Vagina (tissue), 2 donors: ENCODE data around the gene SLC22A17. TPM values are rescaled to one million over a fixed set of nuclear protein-coding genes. Genes with fewer than 3 reads are reported as not detected.

Source experiments
- DNase-seq, 2 donors: peaks; one replicate each; pipeline ENCODE4 v3.0.0-alpha.2; 2017; ENCODE audit errors: extremely low spot score in 2 of 2
- H3K27ac ChIP-seq: fragments of 200-600 bp; sonication (generic); one replicate; pipeline ENCODE4 v1.5.1; 2019
- H3K27me3 ChIP-seq: fragments of 200-600 bp; sonication (generic); one replicate; pipeline ENCODE4 v1.5.1; 2019
- H3K36me3 ChIP-seq, 2 donors: fragments of 200-600 bp; sonication (generic); one replicate each; pipeline ENCODE4 v1.5.1; 2017 to 2019
- H3K4me1 ChIP-seq: fragments of 200-600 bp; sonication (generic); one replicate; pipeline ENCODE4 v1.5.1; 2019
- H3K4me3 ChIP-seq, 2 donors: fragments of 200-600 bp; sonication (generic); 1 replicate in 1 of 2; 2 replicates in 1 of 2; pipeline ENCODE4 v1.5.1; 2016 to 2019
- H3K9me3 ChIP-seq: fragments of 200-600 bp; sonication (generic); one replicate; pipeline ENCODE4 v1.5.1; 2019
- CTCF ChIP-seq, 3 experiments: fragments of 450-650 bp in 2 of 3; fragments of 200-600 bp in 1 of 3; sonication (generic) in 1 of 3; IDR thresholded peaks; one replicate each; pipeline ENCODE4 v1.5.1; 2017 to 2019; ENCODE audit warnings: antibody characterized with exemption in 3 of 3, mild to moderate bottlenecking in 2 of 3, moderate library complexity in 2 of 3
- POLR2A ChIP-seq, 2 donors: fragments of 450-650 bp; IDR thresholded peaks; one replicate each; pipeline ENCODE4 v1.6.1; 2017; ENCODE audit warnings: antibody characterized with exemption in 2 of 2, mild to moderate bottlenecking in 2 of 2, moderate library complexity in 2 of 2
- POLR2AphosphoS5 ChIP-seq, 2 donors: sonication (generic); formaldehyde crosslinking; IDR thresholded peaks; one replicate each; pipeline ENCODE4 v1.9.0; 2017; ENCODE audit warnings: antibody characterized with exemption in 2 of 2, mild to moderate bottlenecking in 2 of 2, low read depth in 1 of 2; ENCODE audit not compliant: insufficient read depth in 1 of 2
- intact Hi-C: fragments of 100-400 bp; cut with DNase I; formaldehyde crosslinking; loops from one replicate; pipeline ENCODE4 v1.15.1; 2023
- total RNA-seq: library from RNA; depleted of rRNA; stranded (reverse); fragments of >200 nt; gene quantifications from one replicate; pipeline ENCODE4 v1.2.3, GENCODE V29; 2016

The SLC22A17 gene
- total RNA-seq, 1 donor from 2014 or later: 37.8 TPM

- H3K27me3 ChIP-seq: no peaks in the 10 kb centered on the region
- peak overlapping the region; percentile 97 for H3K27ac ChIP-seq
- no peak for DNase-seq
- H3K36me3 ChIP-seq: no peaks in the 10 kb centered on the region
- H3K4me1 ChIP-seq: peaks cover 44% of the 10 kb centered on the region
- intact Hi-C loops: no loop called here
- H3K4me3 ChIP-seq: peak overlapping the region; percentile 51 to 69
- peak in 1 of 2 donors; percentile 66 for TF ChIP-seq POLR2AphosphoS5 (IDR thresholded peaks at IDR 0.05; ENCODE audit: insufficient read depth in 1 of 2, low read depth in 1 of 2)
- TF ChIP-seq POLR2A (IDR thresholded peaks at IDR 0.05): peak in 1 of 2 donors; percentile 46
- no peak for TF ChIP-seq CTCF (IDR thresholded peaks at IDR 0.05)
- H3K9me3 ChIP-seq: no peaks in the 10 kb centered on the region
These were observed 13.8 kb upstream of the SLC22A17 start for GRCh38 chr14:23366426-23366921.

- peak overlapping the region; percentile 51 to 69 for H3K4me3 ChIP-seq
- H3K27me3 ChIP-seq: no peaks in the 10 kb centered on the region
- DNase-seq: no peak
- TF ChIP-seq CTCF (IDR thresholded peaks at IDR 0.05): no peak
- peak in 1 of 2 donors; percentile 88 for TF ChIP-seq POLR2A (IDR thresholded peaks at IDR 0.05)
- TF ChIP-seq POLR2AphosphoS5 (IDR thresholded peaks at IDR 0.05; ENCODE audit: insufficient read depth in 1 of 2, low read depth in 1 of 2): peak; percentile 19 to 90
- intact Hi-C loops: no loop called here
- peaks cover 50% of the 10 kb centered on the region for H3K4me1 ChIP-seq
- H3K36me3 ChIP-seq: no peaks in the 10 kb centered on the region
- H3K9me3 ChIP-seq: no peaks in the 10 kb centered on the region
- peak overlapping the region; percentile 97 for H3K27ac ChIP-seq
These were observed 13.2 kb upstream of the SLC22A17 start for GRCh38 chr14:23365732-23366425.

GRCh38 chr14:23365036-23365731 is 12.5 kb upstream of the SLC22A17 start, which contains the start of gene EFS:
Gene EFS, minus strand, starts transcription at chr14:23365172. Its CDS starts 147 bp downstream, at chr14:23365025.
- no peaks in the 10 kb centered on the region for H3K9me3 ChIP-seq
- H3K4me1 ChIP-seq: peaks cover 56% of the 10 kb centered on the region
- DNase-seq: no peak
- H3K27me3 ChIP-seq: no peaks in the 10 kb centered on the region
- peak within 1 kb of the TSS; percentile 97 for H3K27ac ChIP-seq
- peak within 1 kb of the TSS; percentile 51 to 69 for H3K4me3 ChIP-seq
- TF ChIP-seq POLR2AphosphoS5 (IDR thresholded peaks at IDR 0.05; ENCODE audit: insufficient read depth in 1 of 2, low read depth in 1 of 2): peak in 1 of 2 donors; percentile 36
- no peak for TF ChIP-seq CTCF (IDR thresholded peaks at IDR 0.05)
- TF ChIP-seq POLR2A (IDR thresholded peaks at IDR 0.05): peak in 1 of 2 donors; percentile 28
- intact Hi-C loops: no loop called here
- H3K36me3 ChIP-seq: peaks cover 0 to 5% of the 10 kb centered on the region in 2 donors

- intact Hi-C loops: no loop called here
These were observed 11.7 kb upstream of the SLC22A17 start for GRCh38 chr14:23364164-23365035.

More at GRCh38 chr14:23364164-23365035, 11.7 kb upstream of the SLC22A17 start:
- H3K4me3 ChIP-seq: peak overlapping the region; percentile 51 to 69
- TF ChIP-seq CTCF (IDR thresholded peaks at IDR 0.05): no peak
- TF ChIP-seq POLR2AphosphoS5 (IDR thresholded peaks at IDR 0.05; ENCODE audit: insufficient read depth in 1 of 2, low read depth in 1 of 2): peak; percentile 52
- TF ChIP-seq POLR2A (IDR thresholded peaks at IDR 0.05): no peak
- DNase-seq: no peak
- H3K36me3 ChIP-seq: peaks cover 0 to 13% of the 10 kb centered on the region in 2 donors
- H3K4me1 ChIP-seq: peaks cover 58% of the 10 kb centered on the region
- no peaks in the 10 kb centered on the region for H3K27me3 ChIP-seq
- H3K27ac ChIP-seq: peak overlapping the region; percentile 97
- H3K9me3 ChIP-seq: no peaks in the 10 kb centered on the region
